Neuronal stem cell (in vitro differentiated cells): Measurements from ENCODE around the gene MYZAP.

ENCODE experiments used
- DNase-seq: peaks from one replicate; pipeline ENCODE4 v3.0.0-alpha.2; 2013; ENCODE audit warnings: low spot score
- H2AFZ ChIP-seq: one replicate; pipeline ENCODE4 v1.6.1; 2013; ENCODE audit warnings: mild to moderate bottlenecking, low read length, inconsistent platforms
- H2AK5ac ChIP-seq: 2 replicates; pipeline ENCODE4 v1.6.1; 2013; ENCODE audit warnings: low read depth, mild to moderate bottlenecking, inconsistent platforms, low read length, moderate library complexity, mixed read lengths
- H2BK120ac ChIP-seq: 2 replicates; pipeline ENCODE4 v1.6.1; 2013; ENCODE audit warnings: low read depth, mild to moderate bottlenecking, inconsistent platforms, low read length, moderate library complexity, mixed read lengths
- H2BK12ac ChIP-seq: one replicate; pipeline ENCODE4 v1.6.1; 2013; ENCODE audit warnings: low read length, inconsistent platforms
- H2BK15ac ChIP-seq: 2 replicates; pipeline ENCODE4 v1.6.1; 2013; ENCODE audit warnings: mild to moderate bottlenecking, low read length, inconsistent platforms, mixed read lengths
- H2BK5ac ChIP-seq: one replicate; pipeline ENCODE4 v1.6.1; 2013; ENCODE audit warnings: inconsistent platforms, mild to moderate bottlenecking, low read length, moderate library complexity
- H3K14ac ChIP-seq: one replicate; pipeline ENCODE4 v1.6.1; 2013; ENCODE audit warnings: low read length, inconsistent platforms
- H3K18ac ChIP-seq: 2 replicates; pipeline ENCODE4 v1.6.1; 2013; ENCODE audit warnings: low read length, inconsistent platforms
- H3K23ac ChIP-seq: 2 replicates; pipeline ENCODE4 v1.6.1; 2013; ENCODE audit warnings: low read depth, mild to moderate bottlenecking, mixed read lengths, low read length, inconsistent platforms; ENCODE audit not compliant: poor library complexity
- H3K27ac ChIP-seq: replicated peaks from 3 replicates; pipeline ENCODE4 v1.5.1; 2013; ENCODE audit warnings: low read length, inconsistent platforms
- H3K27me3 ChIP-seq, 3 experiments: 2 replicates each; pipeline ENCODE4 v1.6.1; 2013; ENCODE audit warnings: low read length in 3 of 3, mild to moderate bottlenecking in 2 of 3, inconsistent platforms in 1 of 3, low read depth in 1 of 3, mixed read lengths in 1 of 3, moderate library complexity in 1 of 3; ENCODE audit not compliant: control insufficient read depth in 3 of 3, insufficient read depth in 3 of 3
- H3K36me3 ChIP-seq, 2 donors: replicated peaks in 1 of 2; 2 replicates each; pipeline ENCODE4 v1.6.1; 2013; ENCODE audit warnings: low read length in 2 of 2; ENCODE audit not compliant: control insufficient read depth in 2 of 2, insufficient read depth in 2 of 2
- H3K4ac ChIP-seq: 2 replicates; pipeline ENCODE4 v1.6.1; 2013; ENCODE audit warnings: inconsistent platforms, mild to moderate bottlenecking, low read length, moderate library complexity
- H3K4me1 ChIP-seq, 2 donors: 1 replicate in 1 of 2; 2 replicates in 1 of 2; pipeline ENCODE4 v1.6.1; 2013; ENCODE audit warnings: low read length in 2 of 2, low read depth in 1 of 2; ENCODE audit not compliant: control insufficient read depth in 2 of 2, insufficient read depth in 1 of 2
- H3K4me2 ChIP-seq: one replicate; pipeline ENCODE4 v1.6.1; 2013; ENCODE audit warnings: mild to moderate bottlenecking, low read length, inconsistent platforms; ENCODE audit not compliant: insufficient read depth, poor library complexity, severe bottlenecking
- H3K4me3 ChIP-seq, 2 donors: 2 replicates each; pipeline ENCODE4 v1.5.1; 2013; ENCODE audit warnings: low read length in 2 of 2, mild to moderate bottlenecking in 2 of 2, inconsistent platforms in 1 of 2, moderate library complexity in 1 of 2
- H3K79me1 ChIP-seq: one replicate; pipeline ENCODE4 v1.6.1; 2013; ENCODE audit warnings: low read depth, mild to moderate bottlenecking, inconsistent platforms, low read length, moderate library complexity
- H3K9ac ChIP-seq: one replicate; pipeline ENCODE4 v1.6.1; 2013; ENCODE audit warnings: mild to moderate bottlenecking, low read depth, low read length, inconsistent platforms; ENCODE audit not compliant: poor library complexity
- H3K9me3 ChIP-seq, 2 donors: replicated peaks in 1 of 2; 2 replicates each; pipeline versions ENCODE3 to v1.6.1; 2013; ENCODE audit warnings: low read length in 2 of 2, mild to moderate bottlenecking in 2 of 2, inconsistent platforms in 1 of 2, low read depth in 1 of 2, mixed read lengths in 1 of 2, moderate library complexity in 1 of 2; ENCODE audit not compliant: control insufficient read depth in 2 of 2, insufficient read depth in 1 of 2
- H4K8ac ChIP-seq: one replicate; pipeline ENCODE4 v1.6.1; 2013; ENCODE audit warnings: low read depth, mild to moderate bottlenecking, inconsistent platforms, low read length, moderate library complexity
- H4K91ac ChIP-seq: one replicate; pipeline ENCODE4 v1.6.1; 2013; ENCODE audit warnings: low read length, low read depth, mild to moderate bottlenecking, inconsistent platforms; ENCODE audit not compliant: poor library complexity
- WGBS, 2 donors: extraction: QIAGEN DNeasy Blood & Tissue Kit; methylation state at CpG; one replicate each; pipeline ENCODE4 v1.1.7; 2013; ENCODE audit warnings: missing lambda C conversion rate in 2 of 2, mixed read lengths in 1 of 2; ENCODE audit not compliant: insufficient read length in 2 of 2, insufficient replicate concordance in 1 of 2; ENCODE audit errors: extremely low coverage in 2 of 2; 5-methylcytosine and 5-hydroxymethylcytosine counted together

Gene MYZAP

DNA sequence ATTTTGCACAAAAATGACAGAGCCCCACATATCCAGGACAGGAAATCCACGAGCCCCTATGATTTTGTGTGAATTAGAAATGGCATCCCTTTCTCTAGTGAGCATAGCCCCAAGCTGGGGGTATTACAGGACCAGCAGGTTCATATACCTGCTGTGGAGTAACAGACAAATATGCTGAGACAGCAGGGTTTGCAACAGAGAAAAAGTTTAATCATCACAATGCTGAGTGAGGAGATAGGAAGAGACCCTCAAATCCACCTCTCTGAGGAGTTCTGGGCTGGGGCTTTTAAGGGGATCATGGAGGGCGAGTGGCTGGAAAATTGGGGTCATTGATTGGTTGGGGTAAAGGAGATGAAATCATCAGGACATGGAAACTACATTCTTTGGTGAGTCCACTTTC lies 8.4 kb upstream of the MYZAP start:
- no peaks in the 10 kb centered on the region for H3K4me1 ChIP-seq
- no peak overlapping the region for H2BK12ac ChIP-seq
- H2BK120ac ChIP-seq, result no peak overlapping the region
- H3K27me3 ChIP-seq, result peaks cover 0 to 44% (median 0%) of the 10 kb centered on the region in 3 experiments
- no peak overlapping the region for H2AK5ac ChIP-seq
- H2BK15ac ChIP-seq, result no peak overlapping the region
- WGBS, 2 donors, result no CpG with 5 or more reads among the region's 2 CpGs
- H2AFZ ChIP-seq, result no peak overlapping the region
- no peak overlapping the region for H3K27ac ChIP-seq
- H3K14ac ChIP-seq, result no peak overlapping the region
- no peak overlapping the region for H3K4me2 ChIP-seq
- no peak for DNase-seq
- H3K36me3 ChIP-seq, result no peaks in the 10 kb centered on the region
- H3K4ac ChIP-seq, result no peak overlapping the region
- H3K18ac ChIP-seq, result no peak overlapping the region
- H3K79me1 ChIP-seq, result no peaks in the 10 kb centered on the region
- H4K8ac ChIP-seq, result no peak overlapping the region
- no peak overlapping the region for H3K4me3 ChIP-seq
- H3K9ac ChIP-seq, result no peak overlapping the region
- no peak overlapping the region for H2BK5ac ChIP-seq
- no peak overlapping the region for H3K23ac ChIP-seq
- peaks cover 2% of the 10 kb centered on the region in 2 donors for H3K9me3 ChIP-seq
- no peak overlapping the region for H4K91ac ChIP-seq

DNA sequence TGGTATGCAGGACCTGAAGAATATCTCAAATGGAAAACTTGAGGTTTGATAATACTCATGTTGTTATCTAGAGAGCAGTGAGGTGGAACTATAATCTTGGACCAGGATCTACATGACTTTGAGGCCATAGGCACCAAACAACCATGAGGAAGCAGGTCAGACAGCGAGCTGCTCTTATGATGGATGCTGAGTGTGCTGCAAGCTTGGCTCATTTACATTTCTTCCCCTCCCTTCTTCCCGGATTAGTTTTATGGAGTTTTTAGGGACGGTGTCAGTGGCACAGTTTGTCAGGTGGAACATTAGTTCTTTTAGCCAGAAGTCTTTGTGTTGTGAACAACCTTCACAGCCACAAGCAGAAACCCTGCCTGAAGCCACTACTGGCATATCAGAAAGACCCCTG lies 8.0 kb upstream of the MYZAP start:
- no peak for DNase-seq
- H3K9ac ChIP-seq, result no peak overlapping the region
- H3K4me1 ChIP-seq, result no peaks in the 10 kb centered on the region
- peaks cover 2% of the 10 kb centered on the region in 2 donors for H3K9me3 ChIP-seq
- H3K14ac ChIP-seq, result no peak overlapping the region
- H3K23ac ChIP-seq, result no peak overlapping the region
- peaks cover 0 to 45% (median 0%) of the 10 kb centered on the region in 3 experiments for H3K27me3 ChIP-seq
- H3K27ac ChIP-seq, result no peak overlapping the region
- H2AK5ac ChIP-seq, result no peak overlapping the region
- H3K4me2 ChIP-seq, result no peak overlapping the region
- no peak overlapping the region for H2BK15ac ChIP-seq
- H2BK12ac ChIP-seq, result no peak overlapping the region
- no CpG with 5 or more reads among the region's 3 CpGs for WGBS, 2 donors
- H2BK5ac ChIP-seq, result no peak overlapping the region
- no peak overlapping the region for H2BK120ac ChIP-seq
- H3K36me3 ChIP-seq, result no peaks in the 10 kb centered on the region
- no peak overlapping the region for H3K4me3 ChIP-seq
- no peak overlapping the region for H4K8ac ChIP-seq
- H3K4ac ChIP-seq, result no peak overlapping the region
- no peaks in the 10 kb centered on the region for H3K79me1 ChIP-seq
- H3K18ac ChIP-seq, result no peak overlapping the region
- no peak overlapping the region for H2AFZ ChIP-seq
- H4K91ac ChIP-seq, result no peak overlapping the region

DNA sequence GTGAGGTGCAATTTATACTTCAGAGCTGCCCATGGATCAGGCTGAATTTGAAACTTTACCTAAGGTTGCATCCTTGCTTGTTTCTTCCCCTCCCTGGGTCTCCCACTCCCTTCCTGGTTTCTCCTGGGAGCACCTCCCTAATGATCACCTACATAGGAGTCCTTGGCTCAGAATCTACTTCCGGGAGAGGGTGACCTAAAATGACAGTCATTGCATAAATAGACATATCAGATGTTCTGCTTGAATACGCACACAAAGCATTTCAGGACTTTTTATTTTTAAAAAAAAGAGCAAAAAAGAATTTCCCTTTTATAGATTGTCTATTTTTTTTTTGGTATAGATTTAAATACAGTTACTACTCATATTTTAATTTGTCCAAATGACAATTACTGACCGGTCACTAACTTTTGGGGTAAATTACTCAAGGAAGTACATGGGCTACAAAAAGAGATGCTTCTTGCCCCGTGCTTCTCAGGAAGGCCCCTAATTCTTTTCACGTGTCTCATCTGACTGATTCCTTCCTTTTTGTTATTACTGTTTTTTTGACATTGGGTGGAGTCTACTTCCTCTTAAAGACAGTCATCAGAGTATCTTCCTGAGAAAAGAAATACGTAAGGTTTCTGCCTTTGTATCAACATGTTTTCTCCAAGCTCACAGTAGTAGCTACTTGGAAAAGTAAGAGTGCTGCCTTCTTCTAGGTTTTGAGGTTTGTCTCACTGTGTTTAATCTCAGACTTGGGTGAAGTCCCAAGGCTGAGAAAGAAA lies 4.9 kb upstream of the MYZAP start:
- Histone ChIP-seq H2BK120ac (no peak overlapping the region), H4K91ac (no peak overlapping the region), H2AK5ac (no peak overlapping the region), H3K79me1 (no peaks in the 10 kb centered on the region), H3K14ac (no peak overlapping the region), H3K18ac (no peak overlapping the region), H3K23ac (no peak overlapping the region), H3K36me3 (no peaks in the 10 kb centered on the region), H2BK12ac (no peak overlapping the region), H4K8ac (no peak overlapping the region), H3K4me1 (peaks cover 0 to 3% of the 10 kb centered on the region in 2 donors), H2BK15ac (no peak overlapping the region), H3K4me2 (no peak overlapping the region), H3K4me3 (no peak overlapping the region), H2AFZ (no peak overlapping the region), H3K27ac (no peak overlapping the region), H3K9ac (no peak overlapping the region), H2BK5ac (no peak overlapping the region), H3K4ac (no peak overlapping the region), H3K9me3 (peaks cover 2% of the 10 kb centered on the region in 2 donors), H3K27me3 (peaks cover 0 to 69% (median 10%) of the 10 kb centered on the region in 3 experiments)
- no CpG with 5 or more reads among the region's 6 CpGs for WGBS, 2 donors
- DNase-seq, result no peak

DNA sequence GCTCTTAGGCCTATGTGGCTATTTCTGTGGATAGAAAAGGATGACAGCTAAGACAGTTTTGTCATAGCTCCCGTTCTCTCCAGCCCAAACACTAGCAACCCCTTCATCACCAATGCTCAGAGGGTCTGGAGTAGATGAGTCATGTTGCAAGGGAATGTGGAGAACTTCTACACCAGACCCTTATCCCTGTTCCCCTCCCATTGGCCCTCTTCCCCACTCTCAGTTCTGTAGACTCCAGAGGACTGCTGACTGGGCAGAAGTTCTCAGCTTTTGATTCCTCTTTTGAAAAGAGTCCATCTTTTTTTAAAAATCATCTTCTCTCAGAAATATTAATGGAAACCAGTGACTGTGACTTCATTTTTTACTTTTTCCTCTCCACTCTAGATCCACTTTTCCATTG lies 2.4 kb upstream of the MYZAP start:
- Histone ChIP-seq H3K23ac (no peak overlapping the region), H2AFZ (no peak overlapping the region), H2BK5ac (no peak overlapping the region), H2BK120ac (no peak overlapping the region), H4K91ac (no peak overlapping the region), H2AK5ac (no peak overlapping the region), H2BK12ac (no peak overlapping the region), H3K27ac (no peak overlapping the region), H2BK15ac (no peak overlapping the region), H3K36me3 (no peaks in the 10 kb centered on the region), H3K4me2 (no peak overlapping the region), H3K79me1 (no peaks in the 10 kb centered on the region), H3K9ac (no peak overlapping the region), H3K14ac (no peak overlapping the region), H3K18ac (no peak overlapping the region), H3K9me3 (no peaks in the 10 kb centered on the region), H3K27me3 (peaks cover 0 to 86% (median 20%) of the 10 kb centered on the region in 3 experiments), H3K4me3 (no peak overlapping the region), H3K4ac (no peak overlapping the region), H3K4me1 (peaks cover 0 to 3% of the 10 kb centered on the region in 2 donors), H4K8ac (no peak overlapping the region)
- WGBS, 2 donors, result no CpG with 5 or more reads among the region's 1 CpG
- no peak for DNase-seq
